ENCODE data around the gene ATG4D. TPM values are rescaled to one million over a fixed set of nuclear protein-coding genes. Genes with fewer than 3 reads are reported as not detected.

The ATG4D gene
- polyA plus RNA-seq, 4 donors: 24.0 to 181 (median 105) TPM

- DNase-seq (no peak), FAIRE-seq (no peak)
- no peaks in the 10 kb centered on the region for H3K9me3 ChIP-seq (ENCODE audit: control insufficient read depth in 2 of 2, insufficient read depth in 1 of 2, low read depth in 1 of 2, low read length in 1 of 2)
- no peaks in the 10 kb centered on the region for H3K4me1 ChIP-seq (ENCODE audit: control insufficient read depth in 3 of 3, insufficient read depth in 2 of 3, low read depth in 1 of 3, low read length in 2 of 3)
- 80 to 88% (median 86%) methylated on average over 9 of the region's 9 CpGs for WGBS, 3 donors
- peaks cover 0 to 5% (median 0%) of the 10 kb centered on the region in 3 donors for H3K27me3 ChIP-seq (ENCODE audit: control insufficient read depth in 3 of 3, insufficient read depth in 3 of 3, low read length in 3 of 3)
- no peak overlapping the region for H3K27ac ChIP-seq (ENCODE audit: low read depth in 1 of 3, low read length in 2 of 3)
- peaks cover 0 to 58% (median 5%) of the 10 kb centered on the region in 3 donors for H3K36me3 ChIP-seq (ENCODE audit: control insufficient read depth in 3 of 3, insufficient read depth in 2 of 3, low read depth in 1 of 3, low read length in 3 of 3)
- H3K4me3 ChIP-seq (ENCODE audit: low read depth in 1 of 3, low read length in 3 of 3): no peak overlapping the region
Measured at GRCh38 chr19:10583036-10583776, 39.5 kb downstream of the ATG4D start.

GRCh38 chr19:10586396-10586795 is 42.7 kb downstream of the ATG4D start:
- Histone ChIP-seq H3K4me1 (ENCODE audit: control insufficient read depth in 3 of 3, insufficient read depth in 2 of 3, low read depth in 1 of 3, low read length in 2 of 3) (no peaks in the 10 kb centered on the region), H3K27me3 (ENCODE audit: control insufficient read depth in 3 of 3, insufficient read depth in 3 of 3, low read length in 3 of 3) (peaks cover 0 to 5% (median 0%) of the 10 kb centered on the region in 3 donors), H3K9me3 (ENCODE audit: control insufficient read depth in 2 of 2, insufficient read depth in 1 of 2, low read depth in 1 of 2, low read length in 1 of 2) (no peaks in the 10 kb centered on the region), H3K4me3 (ENCODE audit: low read depth in 1 of 3, low read length in 3 of 3) (peak overlapping the region in 2 of 3 donors; percentile 76 to 77), H3K36me3 (ENCODE audit: control insufficient read depth in 3 of 3, insufficient read depth in 2 of 3, low read depth in 1 of 3, low read length in 3 of 3) (peaks cover 0 to 26% (median 4%) of the 10 kb centered on the region in 3 donors), H3K27ac (ENCODE audit: low read depth in 1 of 3, low read length in 2 of 3) (no peak overlapping the region)
- FAIRE-seq: no peak
- DNase-seq: no peak
- 34 to 70% (median 46%) methylated on average over 6 of the region's 6 CpGs for WGBS, 3 donors

- DNase-seq (peak; percentile 76 to 83), FAIRE-seq (no peak)
- no peaks in the 10 kb centered on the region for H3K4me1 ChIP-seq (ENCODE audit: control insufficient read depth in 3 of 3, insufficient read depth in 2 of 3, low read depth in 1 of 3, low read length in 2 of 3)
- peak within 1 kb of the TSS; percentile 41 to 77 (median 76) for H3K4me3 ChIP-seq (ENCODE audit: low read depth in 1 of 3, low read length in 3 of 3)
- peaks cover 0 to 5% (median 0%) of the 10 kb centered on the region in 3 donors for H3K27me3 ChIP-seq (ENCODE audit: control insufficient read depth in 3 of 3, insufficient read depth in 3 of 3, low read length in 3 of 3)
- peaks cover 0 to 18% (median 4%) of the 10 kb centered on the region in 3 donors for H3K36me3 ChIP-seq (ENCODE audit: control insufficient read depth in 3 of 3, insufficient read depth in 2 of 3, low read depth in 1 of 3, low read length in 3 of 3)
- WGBS, 3 donors: 10 to 28% (median 20%) methylated on average over 31 to 35 of the region's 35 CpGs
- no peaks in the 10 kb centered on the region for H3K9me3 ChIP-seq (ENCODE audit: control insufficient read depth in 2 of 2, insufficient read depth in 1 of 2, low read depth in 1 of 2, low read length in 1 of 2)
- H3K27ac ChIP-seq (ENCODE audit: low read depth in 1 of 3, low read length in 2 of 3): peak within 1 kb of the TSS; percentile 36 to 55 (median 53)
Measured at GRCh38 chr19:10587022-10587838, 43.5 kb downstream of the ATG4D start, which contains the start of gene AP1M2. Gene AP1M2 (minus strand): TSS chr19:10587312. CDS start chr19:10587231, 81 bp downstream.

- H3K4me3 ChIP-seq (ENCODE audit: low read depth in 1 of 3, low read length in 3 of 3): no peak overlapping the region
- no peak overlapping the region for H3K27ac ChIP-seq (ENCODE audit: low read depth in 1 of 3, low read length in 2 of 3)
- peaks cover 0 to 5% (median 0%) of the 10 kb centered on the region in 3 donors for H3K27me3 ChIP-seq (ENCODE audit: control insufficient read depth in 3 of 3, insufficient read depth in 3 of 3, low read length in 3 of 3)
- H3K4me1 ChIP-seq (ENCODE audit: control insufficient read depth in 3 of 3, insufficient read depth in 2 of 3, low read depth in 1 of 3, low read length in 2 of 3): no peaks in the 10 kb centered on the region
- no peak for DNase-seq
- peaks cover 0 to 15% (median 4%) of the 10 kb centered on the region in 3 donors for H3K36me3 ChIP-seq (ENCODE audit: control insufficient read depth in 3 of 3, insufficient read depth in 2 of 3, low read depth in 1 of 3, low read length in 3 of 3)
- H3K9me3 ChIP-seq (ENCODE audit: control insufficient read depth in 2 of 2, insufficient read depth in 1 of 2, low read depth in 1 of 2, low read length in 1 of 2): no peaks in the 10 kb centered on the region
- 89 to 93% (median 92%) methylated on average over 2 of the region's 2 CpGs for WGBS, 3 donors
- no peak for FAIRE-seq
Measured at GRCh38 chr19:10587839-10588150, 44.1 kb downstream of the ATG4D start.

DNA sequence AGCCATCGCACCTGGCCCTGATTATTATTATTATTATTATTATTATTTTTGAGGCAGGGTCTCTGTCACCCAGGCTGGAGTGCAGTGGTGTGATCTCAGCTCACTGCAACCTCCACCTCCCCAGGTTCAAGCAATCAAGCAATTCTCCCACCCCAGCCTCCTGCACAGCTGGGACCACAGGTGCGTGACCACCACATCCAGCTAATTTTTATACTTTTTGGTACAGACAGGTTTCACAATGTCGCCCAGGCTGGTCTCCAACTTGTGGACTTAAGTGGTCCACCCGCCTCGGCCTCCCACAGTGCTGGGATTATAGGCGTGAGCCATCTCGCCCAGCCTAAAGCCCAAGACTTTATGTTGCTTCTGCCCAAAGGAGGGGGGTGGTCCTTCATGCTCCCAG is 49.4 kb downstream of the ATG4D start:
- no peaks in the 10 kb centered on the region for H3K27me3 ChIP-seq (ENCODE audit: control insufficient read depth in 3 of 3, insufficient read depth in 3 of 3, low read length in 3 of 3)
- no peaks in the 10 kb centered on the region for H3K9me3 ChIP-seq (ENCODE audit: control insufficient read depth in 2 of 2, insufficient read depth in 1 of 2, low read depth in 1 of 2, low read length in 1 of 2)
- H3K4me3 ChIP-seq (ENCODE audit: low read depth in 1 of 3, low read length in 3 of 3): no peak overlapping the region
- H3K36me3 ChIP-seq (ENCODE audit: control insufficient read depth in 3 of 3, insufficient read depth in 2 of 3, low read depth in 1 of 3, low read length in 3 of 3): no peaks in the 10 kb centered on the region
- no peaks in the 10 kb centered on the region for H3K4me1 ChIP-seq (ENCODE audit: control insufficient read depth in 3 of 3, insufficient read depth in 2 of 3, low read depth in 1 of 3, low read length in 2 of 3)
- WGBS, 3 donors: 94 to 96% (median 96%) methylated on average over 7 of the region's 7 CpGs
- DNase-seq: no peak
- no peak for FAIRE-seq
- H3K27ac ChIP-seq (ENCODE audit: low read depth in 1 of 3, low read length in 2 of 3): no peak overlapping the region

DNA sequence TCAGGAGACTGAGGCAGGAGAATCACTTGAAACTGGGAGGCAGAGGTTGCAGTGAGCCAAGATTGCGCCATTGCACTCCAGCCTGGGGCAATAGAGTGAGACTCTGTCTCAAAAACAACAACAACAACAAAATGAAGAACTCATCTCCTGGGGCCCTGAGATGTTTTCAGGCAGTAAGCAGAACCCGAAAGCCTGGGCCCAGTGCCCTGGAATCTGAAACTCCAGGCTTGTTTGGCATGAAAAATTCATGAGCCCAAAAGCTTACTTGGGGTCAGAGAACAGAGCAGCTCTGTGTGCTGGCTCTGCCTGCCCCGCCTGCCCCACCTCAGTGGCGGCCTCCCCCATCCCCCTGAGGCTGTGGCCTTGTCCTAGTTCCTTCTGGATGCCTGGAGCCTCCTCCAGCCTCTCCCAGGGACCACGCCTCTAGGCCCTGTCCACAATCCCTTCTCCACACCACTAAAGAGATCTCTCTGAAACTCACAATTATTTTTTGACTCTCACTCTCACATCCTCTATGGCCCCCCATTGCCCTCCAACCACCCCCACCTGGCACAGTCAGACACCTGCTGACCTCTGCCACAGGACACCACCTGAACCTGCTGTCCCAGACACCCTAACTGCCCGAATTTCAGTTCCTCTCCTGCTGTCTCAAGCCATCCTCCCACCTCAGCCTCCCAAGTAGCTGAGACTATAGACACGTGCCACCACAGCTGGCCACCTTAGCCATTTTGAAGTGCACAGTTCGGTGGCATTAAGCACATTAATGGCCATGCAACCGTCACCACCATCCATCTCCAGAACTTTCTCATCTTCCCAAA is 50.3 kb downstream of the ATG4D start:
- H3K9me3 ChIP-seq (ENCODE audit: control insufficient read depth in 2 of 2, insufficient read depth in 1 of 2, low read depth in 1 of 2, low read length in 1 of 2): no peaks in the 10 kb centered on the region
- no peak for DNase-seq
- 59 to 73% (median 66%) methylated on average over 9 of the region's 9 CpGs for WGBS, 3 donors
- no peak overlapping the region for H3K4me3 ChIP-seq (ENCODE audit: low read depth in 1 of 3, low read length in 3 of 3)
- H3K27ac ChIP-seq (ENCODE audit: low read depth in 1 of 3, low read length in 2 of 3): peak overlapping the region in 1 of 3 donors; percentile 49
- no peaks in the 10 kb centered on the region for H3K4me1 ChIP-seq (ENCODE audit: control insufficient read depth in 3 of 3, insufficient read depth in 2 of 3, low read depth in 1 of 3, low read length in 2 of 3)
- H3K27me3 ChIP-seq (ENCODE audit: control insufficient read depth in 3 of 3, insufficient read depth in 3 of 3, low read length in 3 of 3): no peaks in the 10 kb centered on the region
- no peak for FAIRE-seq
- no peaks in the 10 kb centered on the region for H3K36me3 ChIP-seq (ENCODE audit: control insufficient read depth in 3 of 3, insufficient read depth in 2 of 3, low read depth in 1 of 3, low read length in 3 of 3)

DNA sequence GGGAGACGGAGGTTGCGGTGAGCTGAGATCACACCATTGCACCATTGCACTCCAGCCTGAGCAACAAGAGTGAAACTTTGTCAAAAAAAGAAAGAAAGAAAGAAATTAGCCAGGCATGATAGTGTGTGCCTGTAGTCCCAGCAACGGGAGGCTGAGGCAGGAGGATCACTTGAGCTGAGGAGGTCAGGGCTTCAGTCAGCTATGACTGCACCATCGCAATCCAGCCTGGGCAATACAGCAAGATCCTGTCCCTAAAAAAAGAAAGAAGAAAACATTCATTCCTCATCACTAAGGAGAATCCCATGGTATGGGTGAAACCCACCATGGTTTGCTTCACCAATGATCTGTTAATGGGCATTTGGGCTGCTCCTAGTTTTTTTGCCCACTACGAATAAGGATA is 56.4 kb downstream of the ATG4D start:
- FAIRE-seq (no peak), DNase-seq (no peak)
- Histone ChIP-seq H3K27ac (ENCODE audit: low read depth in 1 of 3, low read length in 2 of 3) (no peak overlapping the region), H3K27me3 (ENCODE audit: control insufficient read depth in 3 of 3, insufficient read depth in 3 of 3, low read length in 3 of 3) (peaks cover 0 to 21% (median 0%) of the 10 kb centered on the region in 3 donors), H3K4me3 (ENCODE audit: low read depth in 1 of 3, low read length in 3 of 3) (no peak overlapping the region), H3K36me3 (ENCODE audit: control insufficient read depth in 3 of 3, insufficient read depth in 2 of 3, low read depth in 1 of 3, low read length in 3 of 3) (no peaks in the 10 kb centered on the region), H3K4me1 (ENCODE audit: control insufficient read depth in 3 of 3, insufficient read depth in 2 of 3, low read depth in 1 of 3, low read length in 2 of 3) (peaks cover 0 to 11% (median 1%) of the 10 kb centered on the region in 3 donors), H3K9me3 (ENCODE audit: control insufficient read depth in 2 of 2, insufficient read depth in 1 of 2, low read depth in 1 of 2, low read length in 1 of 2) (peaks cover 0 to 7% of the 10 kb centered on the region in 2 donors)
- 95% methylated on average over 5 of the region's 5 CpGs for WGBS, 3 donors

DNA sequence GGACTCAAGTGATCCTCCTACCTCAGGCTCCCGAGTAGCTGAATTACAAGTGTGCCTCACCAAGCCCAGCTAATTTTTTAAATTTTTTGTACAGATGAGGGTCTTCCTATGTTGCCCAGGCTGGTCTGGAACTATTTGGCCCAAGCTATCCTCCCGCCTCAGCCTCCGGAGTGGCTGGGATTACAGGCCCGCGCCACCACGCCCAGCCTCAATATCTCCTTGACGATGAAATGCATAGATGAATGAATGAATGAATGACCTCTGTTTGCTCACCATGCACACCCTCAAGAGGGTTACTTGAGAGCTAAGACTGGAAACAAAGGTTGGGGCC is 58.3 kb downstream of the ATG4D start:
- no peak overlapping the region for H3K27ac ChIP-seq (ENCODE audit: low read depth in 1 of 3, low read length in 2 of 3)
- H3K9me3 ChIP-seq (ENCODE audit: control insufficient read depth in 2 of 2, insufficient read depth in 1 of 2, low read depth in 1 of 2, low read length in 1 of 2): peaks cover 0 to 7% of the 10 kb centered on the region in 2 donors
- H3K36me3 ChIP-seq (ENCODE audit: control insufficient read depth in 3 of 3, insufficient read depth in 2 of 3, low read depth in 1 of 3, low read length in 3 of 3): no peaks in the 10 kb centered on the region
- 24 to 26% (median 24%) methylated on average over 7 of the region's 7 CpGs for WGBS, 3 donors
- peaks cover 0 to 11% (median 1%) of the 10 kb centered on the region in 3 donors for H3K4me1 ChIP-seq (ENCODE audit: control insufficient read depth in 3 of 3, insufficient read depth in 2 of 3, low read depth in 1 of 3, low read length in 2 of 3)
- H3K4me3 ChIP-seq (ENCODE audit: low read depth in 1 of 3, low read length in 3 of 3): peak overlapping the region in 1 of 3 donors; percentile 11
- DNase-seq: no peak
- H3K27me3 ChIP-seq (ENCODE audit: control insufficient read depth in 3 of 3, insufficient read depth in 3 of 3, low read length in 3 of 3): peaks cover 0 to 21% (median 0%) of the 10 kb centered on the region in 3 donors
- FAIRE-seq: no peak
